Effector memory CD8-positive, alpha-beta T cell (primary cell): ENCODE measurements around the gene SREBF1.

Experiments used
- ATAC-seq: fragments of 150-1000 bp; cut with Tn5 transposase; replicated peaks from 2 replicates; pipeline ENCODE4 v1.10.0; 2021; ENCODE audit warnings: mild to moderate bottlenecking, moderate library complexity
- DNase-seq, 3 experiments: peaks; one replicate each; pipeline ENCODE4 v3.0.0; 2021
- H3K27ac Mint-ChIP-seq, 2 donors: one replicate each; pipeline ENCODE4 v1.8.0; 2022; ENCODE audit warnings: mild to moderate bottlenecking in 2 of 2, mixed read lengths in 2 of 2, moderate library complexity in 2 of 2
- H3K27me3 Mint-ChIP-seq, 2 donors: one replicate each; pipeline ENCODE4 v1.8.0; 2022; ENCODE audit warnings: mixed read lengths in 2 of 2
- H3K36me3 Mint-ChIP-seq: one replicate; pipeline ENCODE4 v1.8.0; 2022; ENCODE audit warnings: mild to moderate bottlenecking, moderate library complexity, mixed read lengths; ENCODE audit not compliant: insufficient read depth
- H3K4me1 Mint-ChIP-seq, 2 donors: one replicate each; pipeline ENCODE4 v1.8.0; 2022; ENCODE audit warnings: low read depth in 2 of 2, mixed read lengths in 2 of 2
- H3K4me3 Mint-ChIP-seq, 2 donors: one replicate each; pipeline ENCODE4 v1.8.0; 2022; ENCODE audit warnings: mild to moderate bottlenecking in 2 of 2, mixed read lengths in 2 of 2, moderate library complexity in 2 of 2
- H3K9me3 Mint-ChIP-seq, 2 donors: one replicate each; pipeline ENCODE4 v1.8.0; 2022; ENCODE audit warnings: mixed read lengths in 2 of 2

Gene SREBF1

GRCh38 chr17:17805575-17805974, 31.2 kb downstream of the SREBF1 start:
- no peak for ATAC-seq
- Mint-ChIP-seq H3K4me1 (peaks cover 0 to 5% of the 10 kb centered on the region in 2 donors), H3K4me3 (no peak overlapping the region), H3K36me3 (peaks cover 44% of the 10 kb centered on the region), H3K9me3 (no peaks in the 10 kb centered on the region), H3K27ac (peak overlapping the region in 1 of 2 donors; percentile 60), H3K27me3 (no peaks in the 10 kb centered on the region)
- DNase-seq: no peak

GRCh38 chr17:17804007-17804406, 32.8 kb downstream of the SREBF1 start:
- Mint-ChIP-seq H3K27ac (peak overlapping the region; percentile 13 to 42), H3K4me3 (peak overlapping the region in 1 of 2 donors; percentile 0), H3K36me3 (peaks cover 30% of the 10 kb centered on the region), H3K27me3 (no peaks in the 10 kb centered on the region), H3K9me3 (no peaks in the 10 kb centered on the region), H3K4me1 (peaks cover 0 to 5% of the 10 kb centered on the region in 2 donors)
- ATAC-seq: no peak
- no peak for DNase-seq

DNA sequence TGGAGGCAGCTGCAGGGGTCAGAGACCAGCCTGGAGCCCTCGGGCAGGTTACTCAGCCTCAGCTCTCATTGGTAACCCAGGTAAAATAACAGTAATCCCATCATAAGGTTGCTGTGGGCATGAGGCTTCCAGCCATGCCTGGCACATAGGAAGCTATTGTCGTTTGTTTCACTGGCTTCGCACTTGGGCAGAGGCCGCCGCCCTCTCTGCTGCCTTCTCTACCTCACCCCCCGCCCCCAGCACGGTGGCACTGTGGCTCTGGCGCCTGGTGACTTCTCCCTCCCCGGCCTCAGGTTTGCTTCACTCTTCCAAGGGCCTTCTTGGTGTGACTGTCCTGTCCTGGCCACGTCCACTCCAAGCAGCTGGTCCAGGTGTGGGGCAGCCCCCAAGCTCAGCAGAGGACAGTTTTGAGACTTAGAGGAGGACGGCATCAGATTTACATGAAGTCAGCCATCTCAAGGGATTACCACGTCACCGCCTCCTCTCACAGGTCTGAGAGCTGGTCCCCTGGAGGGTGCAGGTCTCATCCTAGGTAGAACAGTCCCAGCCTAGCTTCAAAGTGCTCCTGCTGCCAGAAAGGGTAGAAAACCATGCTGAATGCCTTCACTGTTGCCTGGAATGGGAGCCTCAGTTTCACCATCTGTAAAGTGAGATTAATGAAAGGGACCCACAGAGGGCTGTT, 34.8 kb downstream of the SREBF1 start:
- Mint-ChIP-seq H3K36me3 (peaks cover 19% of the 10 kb centered on the region), H3K4me3 (no peak overlapping the region), H3K27me3 (no peaks in the 10 kb centered on the region), H3K27ac (peak overlapping the region in 1 of 2 donors; percentile 78), H3K9me3 (no peaks in the 10 kb centered on the region), H3K4me1 (no peaks in the 10 kb centered on the region)
- DNase-seq (no peak), ATAC-seq (no peak)

DNA sequence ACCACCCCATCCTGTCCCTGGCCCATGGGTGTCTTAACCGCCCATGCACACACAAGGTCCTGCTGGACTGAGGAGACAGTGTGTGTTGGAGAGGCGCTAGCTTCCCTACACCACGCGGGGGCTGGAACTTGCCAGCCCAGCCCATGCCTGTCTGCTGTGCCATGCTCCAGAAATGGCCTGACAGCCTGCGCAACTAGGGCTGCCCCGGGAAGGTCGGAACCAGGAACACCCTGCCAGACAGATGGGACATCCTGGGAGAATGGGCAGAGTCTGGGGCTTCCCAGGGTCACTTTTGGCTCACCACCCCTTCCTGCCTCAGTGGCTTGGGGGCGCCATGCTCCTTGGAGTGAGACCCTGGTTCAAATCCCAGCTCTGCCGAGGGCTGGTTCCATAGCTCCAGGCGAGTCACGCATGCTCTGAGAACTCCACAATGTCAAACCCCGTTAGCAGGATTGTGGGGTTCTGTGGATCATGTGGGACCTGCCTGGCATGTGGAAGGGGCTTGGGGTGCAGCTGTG, 36.2 kb downstream of the SREBF1 start:
- Mint-ChIP-seq H3K4me1 (no peaks in the 10 kb centered on the region), H3K27ac (no peak overlapping the region), H3K27me3 (no peaks in the 10 kb centered on the region), H3K9me3 (no peaks in the 10 kb centered on the region), H3K36me3 (peaks cover 13% of the 10 kb centered on the region), H3K4me3 (no peak overlapping the region)
- ATAC-seq (no peak), DNase-seq (no peak)

DNA sequence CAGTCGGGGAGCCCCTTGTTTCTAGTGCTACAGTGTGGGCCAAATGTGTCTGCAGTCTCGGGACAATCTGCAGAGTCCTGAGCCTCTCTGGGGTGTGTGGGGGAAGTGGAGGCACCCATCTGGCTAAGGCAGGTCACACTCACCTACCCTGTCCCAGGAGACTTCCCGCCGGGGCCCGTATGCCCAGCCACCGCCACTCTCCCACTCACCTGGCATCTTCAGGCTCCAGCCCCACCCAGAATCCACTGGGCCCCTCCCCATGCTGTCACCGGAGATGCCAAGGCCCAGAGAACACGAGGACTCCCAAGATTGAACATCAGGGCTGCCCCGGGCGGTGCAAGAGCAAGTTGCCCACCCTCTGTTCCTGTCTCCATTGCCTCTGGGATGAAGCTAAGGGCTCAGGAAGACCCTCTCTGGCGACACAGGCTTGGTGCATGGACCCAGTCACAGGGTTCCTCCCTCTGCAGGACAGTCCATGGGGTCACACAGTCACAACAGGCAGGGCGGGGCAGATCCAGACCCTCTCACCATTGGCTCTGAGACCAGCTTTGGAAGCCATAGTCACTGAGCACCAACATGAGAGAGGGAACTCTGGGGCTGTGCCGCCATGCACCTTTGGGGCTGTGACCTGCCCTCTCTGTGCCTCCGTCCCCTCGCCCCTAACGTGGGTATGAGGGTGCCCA, 38.1 kb downstream of the SREBF1 start:
- Mint-ChIP-seq H3K9me3 (no peaks in the 10 kb centered on the region), H3K27me3 (no peaks in the 10 kb centered on the region), H3K36me3 (peaks cover 12% of the 10 kb centered on the region), H3K27ac (peak overlapping the region in 1 of 2 donors; percentile 10), H3K4me3 (no peak overlapping the region), H3K4me1 (peaks cover 5% of the 10 kb centered on the region in 2 donors)
- ATAC-seq (no peak), DNase-seq (no peak)

- H3K4me3 Mint-ChIP-seq: no peak overlapping the region
- no peaks in the 10 kb centered on the region for H3K27me3 Mint-ChIP-seq
- DNase-seq (no peak), ATAC-seq (no peak)
- H3K27ac Mint-ChIP-seq: no peak overlapping the region
- H3K36me3 Mint-ChIP-seq: peaks cover 13% of the 10 kb centered on the region
- H3K4me1 Mint-ChIP-seq: peaks cover 11% of the 10 kb centered on the region in 2 donors
- H3K9me3 Mint-ChIP-seq: no peaks in the 10 kb centered on the region
These were observed 38.7 kb downstream of the SREBF1 start for GRCh38 chr17:17798010-17798556.

DNA sequence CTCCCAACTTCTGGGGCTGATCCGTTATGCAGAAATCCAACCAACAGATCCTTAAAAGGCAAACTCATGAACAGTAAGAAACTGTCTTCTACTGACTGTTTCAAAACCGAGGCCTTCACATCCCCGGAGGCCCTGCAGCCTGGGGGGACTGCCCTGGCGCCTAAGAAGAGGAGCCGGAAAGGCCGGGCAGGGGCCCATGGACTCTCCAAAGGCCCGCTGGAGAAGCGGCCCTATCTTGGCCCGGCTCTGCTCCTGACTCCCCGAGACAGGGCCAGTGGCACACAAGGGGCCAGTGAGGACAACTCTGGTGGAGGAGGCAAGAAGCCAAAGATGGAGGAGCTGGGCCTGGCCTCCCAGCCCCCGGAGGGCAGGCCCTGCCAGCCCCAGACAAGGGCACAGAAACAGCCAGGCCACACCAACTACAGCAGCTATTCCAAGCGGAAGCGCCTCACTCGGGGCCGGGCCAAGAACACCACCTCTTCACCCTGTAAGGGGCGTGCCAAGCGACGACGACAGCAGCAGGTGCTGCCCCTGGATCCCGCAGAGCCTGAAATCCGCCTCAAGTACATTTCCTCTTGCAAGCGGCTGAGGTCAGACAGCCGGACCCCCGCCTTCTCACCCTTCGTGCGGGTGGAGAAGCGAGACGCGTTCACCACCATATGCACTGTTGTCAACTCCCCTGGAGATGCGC, 39.5 kb downstream of the SREBF1 start:
- H3K36me3 Mint-ChIP-seq: peaks cover 12% of the 10 kb centered on the region
- H3K4me3 Mint-ChIP-seq: no peak overlapping the region
- H3K9me3 Mint-ChIP-seq: no peaks in the 10 kb centered on the region
- ATAC-seq (no peak), DNase-seq (no peak)
- peaks cover 16% of the 10 kb centered on the region in 2 donors for H3K4me1 Mint-ChIP-seq
- no peak overlapping the region for H3K27ac Mint-ChIP-seq
- H3K27me3 Mint-ChIP-seq: no peaks in the 10 kb centered on the region

GRCh38 chr17:17796787-17797061, 40.1 kb downstream of the SREBF1 start:
- no peak overlapping the region for H3K27ac Mint-ChIP-seq
- ATAC-seq: no peak
- peaks cover 9% of the 10 kb centered on the region for H3K36me3 Mint-ChIP-seq
- H3K4me3 Mint-ChIP-seq: no peak overlapping the region
- no peaks in the 10 kb centered on the region for H3K27me3 Mint-ChIP-seq
- no peak for DNase-seq
- peaks cover 21% of the 10 kb centered on the region in 2 donors for H3K4me1 Mint-ChIP-seq
- H3K9me3 Mint-ChIP-seq: no peaks in the 10 kb centered on the region

DNA sequence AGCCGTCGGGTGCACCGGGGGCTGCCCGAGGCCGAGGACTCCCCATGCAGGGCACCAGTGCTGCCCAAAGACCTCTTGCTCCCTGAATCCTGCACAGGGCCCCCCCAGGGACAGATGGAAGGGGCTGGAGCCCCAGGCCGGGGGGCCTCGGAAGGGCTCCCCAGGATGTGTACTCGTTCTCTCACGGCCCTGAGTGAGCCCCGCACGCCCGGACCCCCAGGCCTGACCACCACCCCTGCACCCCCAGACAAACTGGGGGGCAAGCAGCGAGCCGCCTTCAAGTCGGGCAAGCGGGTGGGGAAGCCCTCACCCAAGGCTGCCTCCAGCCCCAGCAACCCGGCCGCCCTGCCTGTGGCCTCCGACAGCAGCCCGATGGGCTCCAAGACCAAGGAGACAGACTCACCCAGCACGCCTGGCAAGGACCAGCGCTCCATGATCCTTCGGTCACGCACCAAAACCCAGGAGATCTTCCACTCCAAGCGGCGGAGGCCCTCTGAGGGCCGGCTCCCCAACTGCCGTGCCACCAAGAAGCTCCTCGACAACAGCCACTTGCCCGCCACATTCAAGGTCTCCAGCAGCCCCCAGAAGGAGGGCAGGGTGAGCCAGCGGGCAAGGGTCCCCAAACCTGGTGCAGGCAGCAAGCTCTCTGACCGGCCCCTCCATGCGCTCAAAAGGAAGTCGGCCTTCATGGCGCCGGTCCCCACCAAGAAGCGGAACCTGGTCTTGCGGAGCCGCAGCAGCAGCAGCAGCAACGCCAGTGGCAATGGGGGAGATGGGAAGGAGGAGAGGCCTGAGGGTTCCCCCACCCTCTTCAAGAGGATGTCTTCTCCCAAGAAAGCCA, 40.6 kb downstream of the SREBF1 start:
- Mint-ChIP-seq H3K9me3 (no peaks in the 10 kb centered on the region), H3K36me3 (peaks cover 9% of the 10 kb centered on the region), H3K4me3 (no peak overlapping the region), H3K27ac (no peak overlapping the region), H3K4me1 (peaks cover 24% of the 10 kb centered on the region in 2 donors), H3K27me3 (no peaks in the 10 kb centered on the region)
- ATAC-seq (no peak), DNase-seq (no peak)

DNA sequence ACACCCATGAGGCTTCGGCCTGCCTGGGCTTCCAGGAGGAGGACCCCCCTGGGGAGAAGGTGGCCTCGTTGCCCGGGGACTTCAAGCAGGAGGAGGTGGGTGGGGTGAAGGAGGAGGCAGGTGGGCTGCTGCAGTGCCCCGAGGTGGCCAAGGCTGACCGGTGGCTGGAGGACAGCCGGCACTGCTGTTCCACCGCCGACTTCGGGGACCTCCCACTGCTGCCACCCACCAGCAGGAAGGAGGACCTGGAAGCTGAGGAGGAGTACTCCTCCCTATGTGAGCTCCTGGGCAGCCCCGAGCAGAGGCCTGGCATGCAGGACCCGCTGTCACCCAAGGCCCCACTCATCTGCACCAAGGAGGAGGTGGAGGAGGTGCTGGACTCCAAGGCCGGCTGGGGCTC, 41.5 kb downstream of the SREBF1 start:
- ATAC-seq (no peak), DNase-seq (no peak)
- H3K9me3 Mint-ChIP-seq: no peaks in the 10 kb centered on the region
- H3K27ac Mint-ChIP-seq: no peak overlapping the region
- H3K36me3 Mint-ChIP-seq: peaks cover 9% of the 10 kb centered on the region
- H3K4me3 Mint-ChIP-seq: no peak overlapping the region
- peaks cover 24% of the 10 kb centered on the region in 2 donors for H3K4me1 Mint-ChIP-seq
- no peaks in the 10 kb centered on the region for H3K27me3 Mint-ChIP-seq

DNA sequence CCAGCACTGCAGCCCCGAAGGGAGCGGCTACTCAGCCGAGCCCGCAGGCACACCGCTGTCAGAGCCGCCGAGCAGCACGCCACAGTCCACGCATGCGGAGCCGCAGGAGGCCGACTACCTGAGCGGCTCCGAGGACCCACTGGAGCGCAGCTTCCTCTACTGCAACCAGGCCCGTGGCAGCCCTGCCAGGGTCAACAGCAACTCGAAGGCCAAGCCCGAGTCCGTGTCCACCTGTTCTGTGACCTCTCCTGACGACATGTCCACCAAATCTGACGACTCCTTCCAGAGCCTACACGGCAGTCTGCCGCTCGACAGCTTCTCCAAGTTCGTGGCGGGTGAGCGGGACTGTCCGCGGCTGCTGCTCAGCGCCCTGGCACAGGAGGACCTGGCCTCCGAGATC, 42.4 kb downstream of the SREBF1 start:
- H3K27me3 Mint-ChIP-seq: no peaks in the 10 kb centered on the region
- no peak for DNase-seq
- H3K9me3 Mint-ChIP-seq: no peaks in the 10 kb centered on the region
- H3K4me1 Mint-ChIP-seq: peaks cover 24 to 27% of the 10 kb centered on the region in 2 donors
- no peak for ATAC-seq
- peaks cover 9% of the 10 kb centered on the region for H3K36me3 Mint-ChIP-seq
- peak overlapping the region; percentile 67 to 77 for H3K4me3 Mint-ChIP-seq
- H3K27ac Mint-ChIP-seq: peak overlapping the region; percentile 88 to 95

DNA sequence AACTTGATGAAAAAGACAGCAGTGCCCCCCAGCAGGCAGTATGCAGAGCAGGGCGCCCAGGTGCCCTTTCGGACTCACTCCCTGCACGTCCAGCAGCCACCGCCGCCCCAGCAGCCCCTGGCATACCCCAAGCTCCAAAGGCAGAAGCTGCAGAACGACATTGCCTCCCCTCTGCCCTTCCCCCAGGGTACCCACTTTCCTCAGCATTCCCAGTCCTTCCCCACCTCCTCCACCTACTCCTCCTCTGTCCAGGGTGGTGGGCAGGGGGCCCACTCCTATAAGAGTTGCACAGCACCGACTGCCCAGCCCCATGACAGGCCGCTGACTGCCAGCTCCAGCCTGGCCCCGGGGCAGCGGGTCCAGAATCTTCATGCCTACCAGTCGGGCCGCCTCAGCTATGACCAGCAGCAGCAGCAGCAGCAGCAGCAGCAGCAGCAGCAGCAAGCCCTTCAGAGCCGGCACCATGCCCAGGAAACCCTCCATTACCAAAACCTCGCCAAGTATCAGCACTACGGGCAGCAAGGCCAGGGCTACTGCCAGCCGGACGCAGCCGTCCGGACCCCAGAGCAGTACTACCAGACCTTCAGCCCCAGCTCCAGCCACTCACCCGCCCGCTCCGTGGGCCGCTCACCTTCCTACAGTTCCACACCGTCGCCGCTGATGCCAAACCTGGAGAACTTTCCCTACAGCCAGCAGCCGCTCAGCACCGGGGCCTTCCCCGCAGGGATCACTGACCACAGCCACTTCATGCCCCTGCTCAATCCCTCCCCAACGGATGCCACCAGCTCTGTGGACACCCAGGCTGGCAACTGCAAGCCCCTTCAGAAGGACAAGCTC, 43.2 kb downstream of the SREBF1 start:
- H3K4me1 Mint-ChIP-seq: peaks cover 24 to 27% of the 10 kb centered on the region in 2 donors
- H3K4me3 Mint-ChIP-seq: peak overlapping the region; percentile 67 to 77
- peaks cover 9% of the 10 kb centered on the region for H3K36me3 Mint-ChIP-seq
- no peaks in the 10 kb centered on the region for H3K9me3 Mint-ChIP-seq
- DNase-seq (no peak), ATAC-seq (no peak)
- no peaks in the 10 kb centered on the region for H3K27me3 Mint-ChIP-seq
- H3K27ac Mint-ChIP-seq: peak overlapping the region; percentile 88 to 95
